Natural killer cell (primary cell): ENCODE measurements around the gene BTN2A1. TPM values are rescaled to one million over a fixed set of nuclear protein-coding genes. Genes with fewer than 3 reads are reported as not detected.

Source experiments
- ATAC-seq, 3 donors: fragments of 150-1000 bp in 2 of 3; fragments of 200-7000 bp in 1 of 3; cut with Tn5 transposase; 1 replicate in 1 of 3; 2 replicates in 2 of 3; pipeline ENCODE4 v1.10.0; 2021; ENCODE audit warnings: mild to moderate bottlenecking in 2 of 3, moderate library complexity in 2 of 3
- DNase-seq, 2 donors: peaks; one replicate each; pipeline versions ENCODE4 v3.0.0 to v3.0.0-alpha.2; 2013 to 2021; ENCODE audit warnings: mixed read lengths in 1 of 2
- H3K27ac ChIP-seq: one replicate; pipeline ENCODE4 v1.5.1; 2013; ENCODE audit warnings: mild to moderate bottlenecking, low read length
- H3K27me3 ChIP-seq: one replicate; pipeline ENCODE4 v1.6.1; 2013; ENCODE audit warnings: low read length; ENCODE audit not compliant: control insufficient read depth, insufficient read depth
- H3K36me3 ChIP-seq: one replicate; pipeline ENCODE4 v1.6.1; 2013; ENCODE audit warnings: low read length; ENCODE audit not compliant: control insufficient read depth, insufficient read depth
- H3K4me1 ChIP-seq: one replicate; pipeline ENCODE4 v1.6.1; 2013; ENCODE audit warnings: low read length; ENCODE audit not compliant: control insufficient read depth, insufficient read depth
- H3K4me3 ChIP-seq: one replicate; pipeline ENCODE4 v1.5.1; 2013; ENCODE audit warnings: low read length
- H3K9me3 ChIP-seq: one replicate; pipeline ENCODE4 v1.6.1; 2013; ENCODE audit warnings: low read length; ENCODE audit not compliant: control insufficient read depth, insufficient read depth
- H3K27ac Mint-ChIP-seq, 2 donors: one replicate each; pipeline ENCODE4 v1.8.0; 2022; ENCODE audit warnings: mild to moderate bottlenecking in 2 of 2, mixed read lengths in 2 of 2, moderate library complexity in 1 of 2
- H3K27me3 Mint-ChIP-seq, 2 donors: one replicate each; pipeline ENCODE4 v1.8.0; 2022; ENCODE audit warnings: low read depth in 2 of 2, mixed read lengths in 2 of 2
- H3K36me3 Mint-ChIP-seq: one replicate; pipeline ENCODE4 v1.8.0; 2022; ENCODE audit warnings: mixed read lengths
- H3K4me1 Mint-ChIP-seq, 2 donors: one replicate each; pipeline ENCODE4 v1.8.0; 2022; ENCODE audit warnings: mixed read lengths in 2 of 2
- H3K4me3 Mint-ChIP-seq: one replicate; pipeline ENCODE4 v1.8.0; 2022; ENCODE audit warnings: mild to moderate bottlenecking, moderate library complexity, mixed read lengths
- H3K9me3 Mint-ChIP-seq, 2 donors: one replicate each; pipeline ENCODE4 v1.8.0; 2022; ENCODE audit warnings: mixed read lengths in 2 of 2
- CTCF ChIP-seq: fragments of 200-600 bp; IDR thresholded peaks from one replicate; pipeline ENCODE4 v1.8.0; 2022; ENCODE audit warnings: antibody characterized with exemption
- WGBS: methylation state at CpG from one replicate; pipeline ENCODE4 v1.1.7; 2013; ENCODE audit warnings: missing lambda C conversion rate; ENCODE audit not compliant: insufficient coverage; 5-methylcytosine and 5-hydroxymethylcytosine counted together
- intact Hi-C: fragments of 100-400 bp; cut with micrococcal nuclease; formaldehyde crosslinking; loops from one replicate; pipeline ENCODE4 v1.14.2; 2022
- total RNA-seq, 4 donors: library from RNA; stranded (reverse); fragments of 120-200 nt in 1 of 4; gene quantifications; one replicate each; pipeline versions ENCODE4 v1.2.3 to v1.2.4, GENCODE V29; 2013 to 2022

BTN2A1 gene
- total RNA-seq, 3 donors from 2014 or later (not counting 1 experiment from before 2014, with no cell fraction given), result 33.8 to 51.2 (median 43.3) TPM

GRCh38 chr6:26485112-26485780, 27.5 kb downstream of the BTN2A1 start:
- no peaks in the 10 kb centered on the region for H3K36me3 Mint-ChIP-seq
- Histone ChIP-seq H3K4me1 (no peaks in the 10 kb centered on the region), H3K27me3 (no peaks in the 10 kb centered on the region), H3K27ac (no peak overlapping the region), H3K36me3 (no peaks in the 10 kb centered on the region), H3K9me3 (no peaks in the 10 kb centered on the region), H3K4me3 (no peak overlapping the region)
- WGBS, result 28% methylated on average over 5 of the region's 6 CpGs
- intact Hi-C loops, result no loop called here
- ATAC-seq (no peak), DNase-seq (no peak)
- H3K9me3 Mint-ChIP-seq, result no peaks in the 10 kb centered on the region
- H3K4me3 Mint-ChIP-seq, result no peak overlapping the region
- no peaks in the 10 kb centered on the region for H3K27me3 Mint-ChIP-seq
- peaks cover 0 to 4% of the 10 kb centered on the region in 2 donors for H3K4me1 Mint-ChIP-seq
- H3K27ac Mint-ChIP-seq, result no peak overlapping the region
- no peak for TF ChIP-seq CTCF

GRCh38 chr6:26486358-26486757, 28.6 kb downstream of the BTN2A1 start:
- Histone ChIP-seq H3K27me3 (no peaks in the 10 kb centered on the region), H3K9me3 (no peaks in the 10 kb centered on the region), H3K4me3 (no peak overlapping the region), H3K27ac (no peak overlapping the region), H3K36me3 (no peaks in the 10 kb centered on the region), H3K4me1 (no peaks in the 10 kb centered on the region)
- no peaks in the 10 kb centered on the region for H3K27me3 Mint-ChIP-seq
- H3K27ac Mint-ChIP-seq, result no peak overlapping the region
- H3K9me3 Mint-ChIP-seq, result no peaks in the 10 kb centered on the region
- intact Hi-C loops, result no loop called here
- no peaks in the 10 kb centered on the region for H3K36me3 Mint-ChIP-seq
- no peak for ATAC-seq
- peaks cover 0 to 4% of the 10 kb centered on the region in 2 donors for H3K4me1 Mint-ChIP-seq
- DNase-seq, result no peak
- no peak overlapping the region for H3K4me3 Mint-ChIP-seq
- WGBS, result 95% methylated on average over 3 of the region's 5 CpGs
- no peak for TF ChIP-seq CTCF

- no peaks in the 10 kb centered on the region for H3K9me3 ChIP-seq
- WGBS, result 100% methylated on average over 1 of the region's 1 CpG
- H3K9me3 Mint-ChIP-seq, result no peaks in the 10 kb centered on the region
- H3K4me3 Mint-ChIP-seq, result no peak overlapping the region
- DNase-seq, result no peak
- no peak overlapping the region for H3K27ac Mint-ChIP-seq
- H3K27ac ChIP-seq, result no peak overlapping the region
- H3K4me1 ChIP-seq, result no peaks in the 10 kb centered on the region
- intact Hi-C loops, result no loop called here
- no peak overlapping the region for H3K4me3 ChIP-seq
- no peaks in the 10 kb centered on the region for H3K27me3 ChIP-seq
- H3K27me3 Mint-ChIP-seq, result no peaks in the 10 kb centered on the region
- peaks cover 0 to 4% of the 10 kb centered on the region in 2 donors for H3K4me1 Mint-ChIP-seq
- no peak for ATAC-seq
- no peaks in the 10 kb centered on the region for H3K36me3 Mint-ChIP-seq
- no peak for TF ChIP-seq CTCF
- H3K36me3 ChIP-seq, result no peaks in the 10 kb centered on the region
Observed at GRCh38 chr6:26487466-26487865, 29.7 kb downstream of the BTN2A1 start.
